Breast epithelium (tissue), 3 donors: ENCODE results near the gene SLAMF9.

Experiments
- POLR2A ChIP-seq: fragments of 450-650 bp; IDR thresholded peaks from one replicate; pipeline ENCODE4 v1.6.1; 2016; ENCODE audit warnings: antibody characterized with exemption, mild to moderate bottlenecking, moderate library complexity
- POLR2AphosphoS5 ChIP-seq, 3 donors: sonication (generic); formaldehyde crosslinking; IDR thresholded peaks; one replicate each; pipeline ENCODE4 v1.6.1; 2017; ENCODE audit warnings: antibody characterized with exemption in 3 of 3

GRCh38 chr1:159933347-159933746, 20.7 kb downstream of the SLAMF9 start:
- TF ChIP-seq POLR2AphosphoS5 (IDR thresholded peaks at IDR 0.05), result peak in 1 of 3 donors; percentile 59
- no peak for TF ChIP-seq POLR2A
